Activated CD4-positive, alpha-beta T cell treated with anti-CD3 and anti-CD28 coated beads, Interleukin-2, amount 50 U/mL, for 4 hours (primary cell): Measurements from ENCODE around the gene SSTR5.

Source experiments
- DNase-seq, 2 experiments: peaks; one replicate each; pipeline ENCODE4 v3.0.0-alpha.2; 2020

SSTR5 gene

GRCh38 chr16:1093284-1094123 lies 21.0 kb downstream of the SSTR5 start:
- no peak for DNase-seq

- DNase-seq = no peak
Observed at GRCh38 chr16:1094124-1094479, 21.6 kb downstream of the SSTR5 start.

GRCh38 chr16:1094601-1095449 lies 22.3 kb downstream of the SSTR5 start:
- DNase-seq = no peak

- DNase-seq = no peak
Observed at GRCh38 chr16:1095450-1096168, 23.1 kb downstream of the SSTR5 start.

GRCh38 chr16:1096169-1097082 lies 23.9 kb downstream of the SSTR5 start, which contains the start of gene C1QTNF8:
TSS of gene C1QTNF8 (minus strand) at chr16:1096244. CDS start at chr16:1094922, 1,322 bp downstream.
- DNase-seq = no peak

GRCh38 chr16:1097156-1097555 lies 24.6 kb downstream of the SSTR5 start:
- no peak for DNase-seq

- DNase-seq = no peak
Observed at GRCh38 chr16:1097800-1098199, 25.3 kb downstream of the SSTR5 start.

GRCh38 chr16:1098266-1098991 lies 25.9 kb downstream of the SSTR5 start:
- DNase-seq = no peak

- no peak for DNase-seq
Observed at GRCh38 chr16:1099189-1100083, 26.9 kb downstream of the SSTR5 start.

- no peak for DNase-seq
Observed at GRCh38 chr16:1100084-1100800, 27.7 kb downstream of the SSTR5 start.

- DNase-seq = no peak
Observed at GRCh38 chr16:1101133-1101532, 28.6 kb downstream of the SSTR5 start.

GRCh38 chr16:1101573-1102332 lies 29.2 kb downstream of the SSTR5 start:
- no peak for DNase-seq

GRCh38 chr16:1102333-1102700 lies 29.8 kb downstream of the SSTR5 start:
- DNase-seq = no peak

GRCh38 chr16:1102921-1103635 lies 30.5 kb downstream of the SSTR5 start:
- peak; percentile 54 to 60 for DNase-seq

- no peak for DNase-seq
Observed at GRCh38 chr16:1103636-1103980, 31.1 kb downstream of the SSTR5 start.

GRCh38 chr16:1105888-1106620 lies 33.5 kb downstream of the SSTR5 start:
- peak; percentile 27 to 31 for DNase-seq

- no peak for DNase-seq
Observed at GRCh38 chr16:1106659-1107058, 34.1 kb downstream of the SSTR5 start.

GRCh38 chr16:1107141-1107540 lies 34.6 kb downstream of the SSTR5 start:
- DNase-seq = no peak
